HG03432 (cell line): Measurements from ENCODE around the gene PGAM1.
"Not testable (repeated sequence)": the region's sequence is repeated elsewhere in the genome, so short reads cannot be mapped to it uniquely, and the experiment has no call there.

ENCODE experiments used
- ATAC-seq: cut with Tn5 transposase; IDR thresholded peaks from one replicate; pipeline ENCODE4 v1.9.1; 2021; ENCODE audit warnings: mild to moderate bottlenecking, moderate library complexity; ENCODE audit not compliant: unreplicated experiment

The PGAM1 gene

DNA sequence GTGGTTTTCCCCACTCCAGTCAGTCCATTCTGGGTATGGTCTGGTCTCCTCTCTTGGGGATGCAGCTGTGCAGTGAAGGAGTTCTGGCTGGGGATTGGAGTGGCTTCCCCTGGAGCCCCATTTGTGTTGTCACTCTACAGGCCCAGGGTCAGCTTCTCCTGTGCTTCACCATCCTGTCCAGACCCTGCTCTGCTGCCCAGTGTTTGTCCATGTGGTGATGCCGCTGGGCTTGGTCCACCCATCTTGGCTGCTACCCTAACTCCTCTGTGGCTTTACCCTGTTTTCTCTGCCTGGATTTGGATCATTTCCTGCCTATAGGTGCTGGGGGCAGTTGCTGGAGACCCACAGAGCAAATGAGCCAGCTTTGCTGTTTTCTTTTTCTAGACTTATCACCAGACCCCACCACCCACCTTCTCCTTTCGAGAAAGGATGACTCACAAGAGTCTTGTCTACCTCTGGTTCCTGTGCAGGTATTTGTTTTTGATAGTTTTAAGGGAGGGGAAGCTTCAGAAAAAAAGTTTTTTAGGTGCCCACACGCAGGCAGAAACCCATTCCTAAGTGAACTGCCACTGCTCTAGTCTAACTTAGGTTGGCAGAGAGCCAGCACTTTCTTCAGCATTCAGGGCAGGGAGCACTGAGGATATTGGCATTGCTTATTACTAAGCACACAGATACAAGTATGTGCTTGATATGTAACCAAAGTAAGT, 28.5 kb downstream of the PGAM1 start:
- no peak for ATAC-seq

- no peak for ATAC-seq
These were observed 30.2 kb downstream of the PGAM1 start for GRCh38 chr10:97456034-97456685.

DNA sequence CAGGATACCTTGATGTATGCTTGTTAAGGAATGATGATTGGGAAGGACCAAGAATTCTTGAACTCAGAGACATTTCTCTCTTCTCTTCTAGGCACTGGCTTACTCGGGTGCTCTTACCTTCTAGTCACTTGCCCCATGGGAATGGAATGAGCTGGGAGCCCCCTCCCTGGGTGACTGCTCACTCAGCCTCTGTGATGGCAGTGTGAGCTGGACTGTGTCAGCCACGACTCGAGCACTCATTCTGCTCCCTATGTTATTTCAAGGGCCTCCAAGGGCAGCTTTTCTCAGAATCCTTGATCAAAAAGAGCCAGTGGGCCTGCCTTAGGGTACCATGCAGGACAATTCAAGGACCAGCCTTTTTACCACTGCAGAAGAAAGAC, 30.7 kb downstream of the PGAM1 start:
- ATAC-seq: no peak

DNA sequence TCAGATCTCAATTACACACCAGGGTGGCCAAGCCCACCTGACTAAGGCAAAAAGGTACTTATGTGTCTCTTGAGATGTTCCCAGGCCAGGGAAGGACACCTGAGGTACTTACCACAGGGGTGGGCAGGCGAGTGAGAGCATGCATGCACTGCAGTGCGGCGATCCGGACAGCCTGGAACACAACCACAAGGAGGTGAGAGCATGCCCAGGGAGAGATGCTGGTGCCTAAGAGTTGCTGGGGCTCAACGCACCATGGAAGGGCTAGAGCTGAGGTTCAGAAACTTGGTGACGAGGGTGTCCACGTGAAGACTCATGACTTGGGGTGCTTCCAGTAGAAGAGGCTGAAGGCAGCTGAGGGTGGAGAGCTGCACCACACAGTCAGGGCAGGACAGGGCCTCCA, 33.1 kb downstream of the PGAM1 start:
- no peak for ATAC-seq

- ATAC-seq: no peak
These were observed 33.9 kb downstream of the PGAM1 start for GRCh38 chr10:97459933-97460332.

DNA sequence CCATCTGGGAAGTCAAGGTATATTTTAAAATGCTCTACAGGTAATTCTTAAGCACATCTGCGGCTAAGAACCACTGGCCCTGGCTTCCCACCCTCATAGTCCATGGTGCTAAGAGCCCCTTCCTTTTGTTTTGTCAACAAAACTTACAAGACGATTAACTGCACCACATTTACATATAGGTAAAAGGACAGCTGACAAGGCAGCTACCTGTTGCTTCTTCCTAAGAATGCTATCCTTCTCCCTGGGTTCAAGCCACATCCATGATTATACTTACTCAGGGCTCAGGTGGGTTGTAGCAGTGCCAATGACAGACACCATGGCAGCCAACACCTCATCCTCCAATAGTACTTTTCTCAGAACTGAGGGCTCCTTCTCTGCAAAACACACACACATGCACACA, 36.3 kb downstream of the PGAM1 start:
- ATAC-seq: no peak

DNA sequence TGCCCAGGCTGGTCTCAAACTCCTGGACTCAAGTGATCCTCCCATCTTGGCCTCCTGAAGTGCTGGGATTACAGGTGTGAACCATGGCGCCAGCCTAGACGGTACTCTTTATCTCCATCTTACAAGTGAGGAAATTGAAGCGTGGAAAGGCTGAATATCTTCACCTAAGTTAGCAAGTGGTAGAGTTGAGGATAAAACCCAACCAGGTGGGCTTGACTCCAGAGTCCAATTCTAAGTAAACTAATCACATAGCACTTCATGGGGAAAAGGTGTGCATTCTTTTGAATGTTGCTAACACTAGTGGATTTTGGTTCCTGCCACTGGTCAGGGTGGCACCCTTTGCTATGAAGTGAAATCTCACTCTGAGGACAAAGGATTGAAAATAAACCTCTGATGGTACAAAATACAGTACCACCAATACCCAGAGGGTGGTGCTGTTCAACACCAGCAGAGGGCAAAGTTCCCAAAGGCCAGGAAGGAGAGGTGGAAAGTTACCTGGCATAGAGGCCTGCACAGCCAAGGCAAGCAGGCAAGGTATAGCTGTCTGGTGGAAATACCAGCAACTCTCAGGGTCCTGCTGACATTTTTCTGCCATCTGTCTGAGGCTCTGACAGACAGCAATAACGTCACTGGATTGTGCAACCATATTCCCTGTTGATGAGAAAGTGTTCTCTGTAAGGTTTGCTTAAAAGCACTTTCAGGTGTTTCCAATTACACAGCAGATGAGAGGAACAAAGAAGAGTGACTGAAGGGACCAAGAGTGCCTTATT, 37.6 kb downstream of the PGAM1 start:
- ATAC-seq: no peak

- no peak for ATAC-seq
These were observed 38.2 kb downstream of the PGAM1 start for GRCh38 chr10:97464226-97464625.

- ATAC-seq: no peak
These were observed 40.0 kb downstream of the PGAM1 start for GRCh38 chr10:97465982-97466381.

- no peak for ATAC-seq
These were observed 40.8 kb downstream of the PGAM1 start for GRCh38 chr10:97466755-97467154.

GRCh38 chr10:97468162-97468561, 42.2 kb downstream of the PGAM1 start:
- ATAC-seq: no peak

GRCh38 chr10:97468781-97469180, 42.8 kb downstream of the PGAM1 start:
- not testable (repeated sequence) for ATAC-seq

- no peak for ATAC-seq
These were observed 48.9 kb downstream of the PGAM1 start for GRCh38 chr10:97474918-97475317.

DNA sequence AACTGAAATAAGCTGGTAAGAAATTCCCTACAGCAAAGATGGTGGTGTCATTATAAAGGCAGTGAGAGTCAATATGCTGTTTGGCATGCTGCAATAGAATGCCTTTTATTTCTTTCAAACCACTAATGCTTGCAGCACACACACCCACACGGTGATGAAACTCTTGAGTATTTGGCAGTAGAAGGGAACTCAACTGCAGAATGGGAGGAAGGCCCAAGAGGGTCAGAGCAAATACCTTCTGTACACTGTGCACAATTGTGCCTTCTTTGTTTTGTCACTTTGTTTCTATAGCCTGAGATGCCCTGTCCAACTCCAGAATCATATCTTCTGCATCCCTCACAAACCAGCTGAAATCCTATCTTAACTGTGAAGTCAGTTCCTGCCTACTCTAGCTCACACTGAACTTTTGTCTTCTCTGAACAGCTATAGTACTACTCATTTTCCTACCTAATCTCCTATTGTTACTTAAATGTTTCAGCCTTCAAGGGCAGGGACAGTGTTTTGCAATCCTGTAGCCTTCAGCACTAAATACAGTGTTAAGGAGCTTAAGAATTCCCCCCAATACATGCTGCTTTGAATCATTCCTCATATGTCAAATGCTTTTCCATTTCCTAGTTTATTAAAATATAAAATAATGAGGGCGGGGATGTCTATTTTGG, 50.1 kb downstream of the PGAM1 start:
- ATAC-seq: no peak

GRCh38 chr10:97479410-97479809, 53.4 kb downstream of the PGAM1 start:
- ATAC-seq: not testable (repeated sequence)

- ATAC-seq: no peak
These were observed 53.9 kb downstream of the PGAM1 start for GRCh38 chr10:97479939-97480338.

- ATAC-seq: no peak
These were observed 55.1 kb downstream of the PGAM1 start for GRCh38 chr10:97481071-97481470.

DNA sequence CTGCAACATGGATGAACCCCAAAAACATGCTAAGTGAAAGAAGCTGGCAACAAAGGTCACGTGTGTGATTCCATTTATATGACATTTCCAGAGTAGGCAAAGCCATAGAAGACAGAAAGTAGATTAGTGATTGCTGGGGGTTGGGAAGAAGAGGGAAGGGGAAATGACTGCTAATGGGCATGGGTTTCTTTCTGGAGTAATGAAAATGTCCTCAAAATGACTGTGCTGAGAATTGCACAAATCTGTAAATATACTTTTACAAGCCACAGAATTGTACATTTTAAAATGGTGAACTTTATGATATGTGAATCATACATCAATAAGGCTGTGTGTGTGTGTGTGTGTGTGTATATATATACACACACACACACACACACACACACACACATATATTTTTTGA, 56.4 kb downstream of the PGAM1 start:
- no peak for ATAC-seq
